Gastroesophageal sphincter (tissue), 3 donors: ENCODE measurements around the gene PRDM16.

Experiments used
- CTCF ChIP-seq, 4 experiments: fragments of 200-600 bp in 2 of 4; fragments of 450-650 bp in 2 of 4; sonication (generic) in 1 of 4; IDR thresholded peaks; one replicate each; pipeline ENCODE4 v1.5.1; 2017 to 2019; ENCODE audit warnings: antibody characterized with exemption in 4 of 4, mild to moderate bottlenecking in 2 of 4, moderate library complexity in 2 of 4
- EP300 ChIP-seq: sonication (generic); formaldehyde crosslinking; IDR thresholded peaks from one replicate; pipeline ENCODE4 v1.6.1; 2017; ENCODE audit warnings: antibody characterized with exemption, mild to moderate bottlenecking
- POLR2A ChIP-seq, 2 donors: fragments of 450-650 bp; IDR thresholded peaks; one replicate each; pipeline ENCODE4 v1.6.1; 2017; ENCODE audit warnings: antibody characterized with exemption in 2 of 2, mild to moderate bottlenecking in 2 of 2, moderate library complexity in 1 of 2
- POLR2AphosphoS5 ChIP-seq: sonication (generic); formaldehyde crosslinking; IDR thresholded peaks from one replicate; pipeline ENCODE4 v1.6.1; 2017; ENCODE audit warnings: antibody characterized with exemption

GRCh38 chr1:3142751-3143150 is 73.7 kb downstream of the PRDM16 start:
- TF ChIP-seq EP300 (no peak), POLR2A (IDR thresholded peaks at IDR 0.05) (no peak), CTCF (IDR thresholded peaks at IDR 0.05) (no peak), POLR2AphosphoS5 (no peak)
